SK-N-SH treated with all-trans-retinoic acid at 6 μM for 48 hours (cell line): ENCODE measurements around the gene NAALAD2.
"Not testable (repeated sequence)": the region's sequence is repeated elsewhere in the genome, so short reads cannot be mapped to it uniquely, and the experiment has no call there.

Experiments used
- ATAC-seq: fragments of 200-7000 bp; cut with Tn5 transposase; 3 replicates; pipeline ENCODE4 v1.9.1; 2020; ENCODE audit warnings: mild to moderate bottlenecking, moderate library complexity
- BACH2 ChIP-seq: fragments of 250-450 bp; sonication (Bioruptor Pico); IDR thresholded peaks from 2 replicates; pipeline ENCODE4 v1.9.0; 2021; ENCODE audit warnings: mild to moderate bottlenecking, borderline replicate concordance
- ESRRG ChIP-seq: fragments of 250-450 bp; sonication (Bioruptor Pico); IDR thresholded peaks from 2 replicates; pipeline ENCODE4 v1.6.1; 2021; ENCODE audit warnings: mild to moderate bottlenecking
- GLIS3 ChIP-seq: fragments of 250-450 bp; sonication (Bioruptor Pico); IDR thresholded peaks from 2 replicates; pipeline ENCODE4 v1.5.0; 2020; ENCODE audit warnings: mild to moderate bottlenecking, moderate library complexity
- ISL1 ChIP-seq: fragments of 250-450 bp; sonication (Bioruptor Pico); IDR thresholded peaks from 2 replicates; pipeline ENCODE4 v2.1.2; 2022; ENCODE audit warnings: mild to moderate bottlenecking, moderate library complexity
- PATZ1 ChIP-seq: fragments of 250-450 bp; sonication (Bioruptor Pico); IDR thresholded peaks from 2 replicates; pipeline ENCODE4 v1.8.0; 2020; ENCODE audit warnings: mild to moderate bottlenecking, moderate library complexity, borderline replicate concordance
- PPARA ChIP-seq: fragments of 250-450 bp; sonication (Bioruptor Pico); IDR thresholded peaks from 2 replicates; pipeline ENCODE4 v1.5.0; 2020; ENCODE audit warnings: mild to moderate bottlenecking, borderline replicate concordance
- RARB ChIP-seq: fragments of 250-450 bp; sonication (Bioruptor Pico); IDR thresholded peaks from 2 replicates; pipeline ENCODE4 v1.8.0; 2021; ENCODE audit warnings: mild to moderate bottlenecking, moderate library complexity
- SNAI2 ChIP-seq: fragments of 250-450 bp; sonication (Bioruptor Pico); IDR thresholded peaks from 2 replicates; pipeline ENCODE4 v1.5.0; 2020; ENCODE audit warnings: mild to moderate bottlenecking, moderate library complexity
- TCF4 ChIP-seq: fragments of 250-450 bp; sonication (Bioruptor Pico); IDR thresholded peaks from 2 replicates; pipeline ENCODE4 v1.8.0; 2021; ENCODE audit warnings: mild to moderate bottlenecking, moderate library complexity, borderline replicate concordance
- TOX ChIP-seq: fragments of 250-450 bp; sonication (Bioruptor Pico); IDR thresholded peaks from 2 replicates; pipeline ENCODE4 v1.8.0; 2021; ENCODE audit warnings: mild to moderate bottlenecking, moderate library complexity, borderline replicate concordance
- ZC3H10 ChIP-seq: fragments of 250-450 bp; sonication (Bioruptor Pico); IDR thresholded peaks from 2 replicates; pipeline ENCODE4 v1.5.1; 2021; ENCODE audit warnings: mild to moderate bottlenecking, moderate library complexity
- ZNF565 ChIP-seq: fragments of 450-650 bp; formaldehyde crosslinking; conservative IDR thresholded peaks from 2 replicates; pipeline ENCODE4 v1.5.0; 2020; ENCODE audit warnings: low read depth, mild to moderate bottlenecking, moderate library complexity
- ZNF8 ChIP-seq: fragments of 450-650 bp; formaldehyde crosslinking; IDR thresholded peaks from 2 replicates; pipeline ENCODE4 v1.5.0; 2020; ENCODE audit warnings: mild to moderate bottlenecking, moderate library complexity
- TF ChIP-seq, protein P1 (sequence below): fragments of 250-450 bp; sonication (Bioruptor Pico); IDR thresholded peaks from 2 replicates; pipeline ENCODE4 v1.5.1; 2020; ENCODE audit warnings: low read depth, mild to moderate bottlenecking, moderate library complexity
- TF ChIP-seq, protein P2 (sequence below): fragments of 250-450 bp; sonication (Bioruptor Pico); IDR thresholded peaks from 2 replicates; pipeline ENCODE4 v1.5.0; 2020; ENCODE audit warnings: mild to moderate bottlenecking, moderate library complexity
- TF ChIP-seq, protein P3 (sequence below): fragments of 250-450 bp; sonication (Bioruptor Pico); IDR thresholded peaks from 2 replicates; pipeline ENCODE4 v1.5.1; 2021; ENCODE audit warnings: mild to moderate bottlenecking, moderate library complexity

The NAALAD2 gene

GRCh38 chr11:90135016-90135415, 553 bp downstream of the NAALAD2 start:
- ATAC-seq: peak; percentile 63
- TF ChIP-seq, protein P1, sequence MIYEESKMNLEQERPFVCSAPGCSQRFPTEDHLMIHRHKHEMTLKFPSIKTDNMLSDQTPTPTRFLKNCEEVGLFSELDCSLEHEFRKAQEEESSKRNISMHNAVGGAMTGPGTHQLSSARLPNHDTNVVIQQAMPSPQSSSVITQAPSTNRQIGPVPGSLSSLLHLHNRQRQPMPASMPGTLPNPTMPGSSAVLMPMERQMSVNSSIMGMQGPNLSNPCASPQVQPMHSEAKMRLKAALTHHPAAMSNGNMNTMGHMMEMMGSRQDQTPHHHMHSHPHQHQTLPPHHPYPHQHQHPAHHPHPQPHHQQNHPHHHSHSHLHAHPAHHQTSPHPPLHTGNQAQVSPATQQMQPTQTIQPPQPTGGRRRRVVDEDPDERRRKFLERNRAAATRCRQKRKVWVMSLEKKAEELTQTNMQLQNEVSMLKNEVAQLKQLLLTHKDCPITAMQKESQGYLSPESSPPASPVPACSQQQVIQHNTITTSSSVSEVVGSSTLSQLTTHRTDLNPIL (CRISPR knock-in tag): no peak
- TF ChIP-seq ESRRG: no peak
- no peak for TF ChIP-seq RARB
- TF ChIP-seq, protein P2, sequence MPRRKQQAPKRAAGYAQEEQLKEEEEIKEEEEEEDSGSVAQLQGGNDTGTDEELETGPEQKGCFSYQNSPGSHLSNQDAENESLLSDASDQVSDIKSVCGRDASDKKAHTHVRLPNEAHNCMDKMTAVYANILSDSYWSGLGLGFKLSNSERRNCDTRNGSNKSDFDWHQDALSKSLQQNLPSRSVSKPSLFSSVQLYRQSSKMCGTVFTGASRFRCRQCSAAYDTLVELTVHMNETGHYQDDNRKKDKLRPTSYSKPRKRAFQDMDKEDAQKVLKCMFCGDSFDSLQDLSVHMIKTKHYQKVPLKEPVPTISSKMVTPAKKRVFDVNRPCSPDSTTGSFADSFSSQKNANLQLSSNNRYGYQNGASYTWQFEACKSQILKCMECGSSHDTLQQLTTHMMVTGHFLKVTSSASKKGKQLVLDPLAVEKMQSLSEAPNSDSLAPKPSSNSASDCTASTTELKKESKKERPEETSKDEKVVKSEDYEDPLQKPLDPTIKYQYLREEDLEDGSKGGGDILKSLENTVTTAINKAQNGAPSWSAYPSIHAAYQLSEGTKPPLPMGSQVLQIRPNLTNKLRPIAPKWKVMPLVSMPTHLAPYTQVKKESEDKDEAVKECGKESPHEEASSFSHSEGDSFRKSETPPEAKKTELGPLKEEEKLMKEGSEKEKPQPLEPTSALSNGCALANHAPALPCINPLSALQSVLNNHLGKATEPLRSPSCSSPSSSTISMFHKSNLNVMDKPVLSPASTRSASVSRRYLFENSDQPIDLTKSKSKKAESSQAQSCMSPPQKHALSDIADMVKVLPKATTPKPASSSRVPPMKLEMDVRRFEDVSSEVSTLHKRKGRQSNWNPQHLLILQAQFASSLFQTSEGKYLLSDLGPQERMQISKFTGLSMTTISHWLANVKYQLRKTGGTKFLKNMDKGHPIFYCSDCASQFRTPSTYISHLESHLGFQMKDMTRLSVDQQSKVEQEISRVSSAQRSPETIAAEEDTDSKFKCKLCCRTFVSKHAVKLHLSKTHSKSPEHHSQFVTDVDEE (CRISPR knock-in tag): no peak
- no peak for TF ChIP-seq SNAI2 (CRISPR knock-in tag)
- TF ChIP-seq, protein P3, sequence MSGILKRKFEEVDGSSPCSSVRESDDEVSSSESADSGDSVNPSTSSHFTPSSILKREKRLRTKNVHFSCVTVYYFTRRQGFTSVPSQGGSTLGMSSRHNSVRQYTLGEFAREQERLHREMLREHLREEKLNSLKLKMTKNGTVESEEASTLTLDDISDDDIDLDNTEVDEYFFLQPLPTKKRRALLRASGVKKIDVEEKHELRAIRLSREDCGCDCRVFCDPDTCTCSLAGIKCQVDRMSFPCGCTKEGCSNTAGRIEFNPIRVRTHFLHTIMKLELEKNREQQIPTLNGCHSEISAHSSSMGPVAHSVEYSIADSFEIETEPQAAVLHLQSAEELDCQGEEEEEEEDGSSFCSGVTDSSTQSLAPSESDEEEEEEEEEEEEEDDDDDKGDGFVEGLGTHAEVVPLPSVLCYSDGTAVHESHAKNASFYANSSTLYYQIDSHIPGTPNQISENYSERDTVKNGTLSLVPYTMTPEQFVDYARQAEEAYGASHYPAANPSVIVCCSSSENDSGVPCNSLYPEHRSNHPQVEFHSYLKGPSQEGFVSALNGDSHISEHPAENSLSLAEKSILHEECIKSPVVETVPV: no peak
- no peak for TF ChIP-seq ZNF8
- TF ChIP-seq, all 23 proteins: peak for 0

- ATAC-seq: no peak
- no peak for TF ChIP-seq ZNF565 (CRISPR knock-in tag)
- no peak for TF ChIP-seq GLIS3
- no peak for TF ChIP-seq PATZ1 (CRISPR knock-in tag)
- TF ChIP-seq PPARA (CRISPR knock-in tag): no peak
These were observed 14.4 kb downstream of the NAALAD2 start for GRCh38 chr11:90148900-90149299.

GRCh38 chr11:90166982-90167573, 32.6 kb downstream of the NAALAD2 start:
- ATAC-seq: not testable (repeated sequence)

- ATAC-seq: not testable (repeated sequence)
These were observed 33.2 kb downstream of the NAALAD2 start for GRCh38 chr11:90167704-90168103.

GRCh38 chr11:90168571-90168970, 34.1 kb downstream of the NAALAD2 start:
- TF ChIP-seq ZC3H10: no peak
- TF ChIP-seq ISL1 (CRISPR knock-in tag): no peak
- TF ChIP-seq, protein P2 (CRISPR knock-in tag): no peak
- TF ChIP-seq TOX: no peak
- no peak for TF ChIP-seq PPARA (CRISPR knock-in tag)
- TF ChIP-seq ESRRG: no peak
- no peak for TF ChIP-seq RARB
- no peak for TF ChIP-seq ZNF8
- TF ChIP-seq, protein P3: no peak
- TF ChIP-seq TCF4 (CRISPR knock-in tag): no peak
- TF ChIP-seq BACH2 (CRISPR knock-in tag): no peak
- TF ChIP-seq, all 23 proteins: peak for 0
- no peak for ATAC-seq
